Natural killer cell (primary cell): ENCODE measurements around the gene MRGPRG. TPM values are rescaled to one million over a fixed set of nuclear protein-coding genes. Genes with fewer than 3 reads are reported as not detected.

Experiments used
- ATAC-seq, 3 donors: fragments of 150-1000 bp in 2 of 3; fragments of 200-7000 bp in 1 of 3; cut with Tn5 transposase; 1 replicate in 1 of 3; 2 replicates in 2 of 3; pipeline ENCODE4 v1.10.0; 2021; ENCODE audit warnings: mild to moderate bottlenecking in 2 of 3, moderate library complexity in 2 of 3
- DNase-seq, 2 donors: peaks; one replicate each; pipeline versions ENCODE4 v3.0.0 to v3.0.0-alpha.2; 2013 to 2021; ENCODE audit warnings: mixed read lengths in 1 of 2
- H3K27ac ChIP-seq: one replicate; pipeline ENCODE4 v1.5.1; 2013; ENCODE audit warnings: mild to moderate bottlenecking, low read length
- H3K27me3 ChIP-seq: one replicate; pipeline ENCODE4 v1.6.1; 2013; ENCODE audit warnings: low read length; ENCODE audit not compliant: control insufficient read depth, insufficient read depth
- H3K36me3 ChIP-seq: one replicate; pipeline ENCODE4 v1.6.1; 2013; ENCODE audit warnings: low read length; ENCODE audit not compliant: control insufficient read depth, insufficient read depth
- H3K4me1 ChIP-seq: one replicate; pipeline ENCODE4 v1.6.1; 2013; ENCODE audit warnings: low read length; ENCODE audit not compliant: control insufficient read depth, insufficient read depth
- H3K4me3 ChIP-seq: one replicate; pipeline ENCODE4 v1.5.1; 2013; ENCODE audit warnings: low read length
- H3K9me3 ChIP-seq: one replicate; pipeline ENCODE4 v1.6.1; 2013; ENCODE audit warnings: low read length; ENCODE audit not compliant: control insufficient read depth, insufficient read depth
- H3K27ac Mint-ChIP-seq, 2 donors: one replicate each; pipeline ENCODE4 v1.8.0; 2022; ENCODE audit warnings: mild to moderate bottlenecking in 2 of 2, mixed read lengths in 2 of 2, moderate library complexity in 1 of 2
- H3K27me3 Mint-ChIP-seq, 2 donors: one replicate each; pipeline ENCODE4 v1.8.0; 2022; ENCODE audit warnings: low read depth in 2 of 2, mixed read lengths in 2 of 2
- H3K36me3 Mint-ChIP-seq: one replicate; pipeline ENCODE4 v1.8.0; 2022; ENCODE audit warnings: mixed read lengths
- H3K4me1 Mint-ChIP-seq, 2 donors: one replicate each; pipeline ENCODE4 v1.8.0; 2022; ENCODE audit warnings: mixed read lengths in 2 of 2
- H3K4me3 Mint-ChIP-seq: one replicate; pipeline ENCODE4 v1.8.0; 2022; ENCODE audit warnings: mild to moderate bottlenecking, moderate library complexity, mixed read lengths
- H3K9me3 Mint-ChIP-seq, 2 donors: one replicate each; pipeline ENCODE4 v1.8.0; 2022; ENCODE audit warnings: mixed read lengths in 2 of 2
- WGBS: methylation state at CpG from one replicate; pipeline ENCODE4 v1.1.7; 2013; ENCODE audit warnings: missing lambda C conversion rate; ENCODE audit not compliant: insufficient coverage; 5-methylcytosine and 5-hydroxymethylcytosine counted together
- intact Hi-C: fragments of 100-400 bp; cut with micrococcal nuclease; formaldehyde crosslinking; loops from one replicate; pipeline ENCODE4 v1.14.2; 2022
- total RNA-seq, 4 donors: library from RNA; stranded (reverse); fragments of 120-200 nt in 1 of 4; gene quantifications; one replicate each; pipeline versions ENCODE4 v1.2.3 to v1.2.4, GENCODE V29; 2013 to 2022
- TF ChIP-seq, protein P1 (sequence below): fragments of 200-600 bp; IDR thresholded peaks from one replicate; pipeline ENCODE4 v1.8.0; 2022; ENCODE audit warnings: antibody characterized with exemption

Gene MRGPRG
- total RNA-seq, 3 donors from 2014 or later (not counting 1 experiment from before 2014, with no cell fraction given), result not detected

DNA sequence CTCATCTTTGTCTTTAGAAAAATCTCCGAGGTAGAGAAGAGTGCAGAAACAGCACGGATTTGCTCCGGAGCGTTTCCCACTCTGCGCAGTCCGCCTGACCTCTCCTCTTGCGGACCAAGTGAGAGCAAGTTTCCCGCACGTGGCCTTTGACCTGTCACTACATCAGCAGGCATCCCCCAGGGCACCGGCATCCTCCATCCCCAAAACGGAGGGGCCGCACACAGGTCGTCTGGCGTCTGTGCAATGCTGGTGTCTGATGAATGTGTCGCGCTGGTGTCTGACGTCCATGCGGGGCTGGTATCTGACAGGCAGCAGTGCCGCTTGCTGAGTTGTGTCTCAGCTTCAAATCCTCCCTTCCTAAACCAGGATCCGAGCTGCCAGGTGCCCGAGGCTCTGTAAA is 14.3 kb upstream of the MRGPRG start:
- Histone ChIP-seq H3K9me3 (no peaks in the 10 kb centered on the region), H3K4me3 (no peak overlapping the region), H3K36me3 (no peaks in the 10 kb centered on the region), H3K27ac (no peak overlapping the region), H3K27me3 (no peaks in the 10 kb centered on the region), H3K4me1 (no peaks in the 10 kb centered on the region)
- ATAC-seq (no peak), DNase-seq (no peak)
- Mint-ChIP-seq H3K36me3 (no peaks in the 10 kb centered on the region), H3K4me3 (no peak overlapping the region), H3K4me1 (no peaks in the 10 kb centered on the region), H3K9me3 (no peaks in the 10 kb centered on the region), H3K27me3 (peaks cover 15 to 17% of the 10 kb centered on the region in 2 donors), H3K27ac (no peak overlapping the region)
- 93% methylated on average over 21 of the region's 21 CpGs for WGBS
- intact Hi-C loops, result no loop called here
- TF ChIP-seq, protein P1, sequence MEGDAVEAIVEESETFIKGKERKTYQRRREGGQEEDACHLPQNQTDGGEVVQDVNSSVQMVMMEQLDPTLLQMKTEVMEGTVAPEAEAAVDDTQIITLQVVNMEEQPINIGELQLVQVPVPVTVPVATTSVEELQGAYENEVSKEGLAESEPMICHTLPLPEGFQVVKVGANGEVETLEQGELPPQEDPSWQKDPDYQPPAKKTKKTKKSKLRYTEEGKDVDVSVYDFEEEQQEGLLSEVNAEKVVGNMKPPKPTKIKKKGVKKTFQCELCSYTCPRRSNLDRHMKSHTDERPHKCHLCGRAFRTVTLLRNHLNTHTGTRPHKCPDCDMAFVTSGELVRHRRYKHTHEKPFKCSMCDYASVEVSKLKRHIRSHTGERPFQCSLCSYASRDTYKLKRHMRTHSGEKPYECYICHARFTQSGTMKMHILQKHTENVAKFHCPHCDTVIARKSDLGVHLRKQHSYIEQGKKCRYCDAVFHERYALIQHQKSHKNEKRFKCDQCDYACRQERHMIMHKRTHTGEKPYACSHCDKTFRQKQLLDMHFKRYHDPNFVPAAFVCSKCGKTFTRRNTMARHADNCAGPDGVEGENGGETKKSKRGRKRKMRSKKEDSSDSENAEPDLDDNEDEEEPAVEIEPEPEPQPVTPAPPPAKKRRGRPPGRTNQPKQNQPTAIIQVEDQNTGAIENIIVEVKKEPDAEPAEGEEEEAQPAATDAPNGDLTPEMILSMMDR, result no peak

DNA sequence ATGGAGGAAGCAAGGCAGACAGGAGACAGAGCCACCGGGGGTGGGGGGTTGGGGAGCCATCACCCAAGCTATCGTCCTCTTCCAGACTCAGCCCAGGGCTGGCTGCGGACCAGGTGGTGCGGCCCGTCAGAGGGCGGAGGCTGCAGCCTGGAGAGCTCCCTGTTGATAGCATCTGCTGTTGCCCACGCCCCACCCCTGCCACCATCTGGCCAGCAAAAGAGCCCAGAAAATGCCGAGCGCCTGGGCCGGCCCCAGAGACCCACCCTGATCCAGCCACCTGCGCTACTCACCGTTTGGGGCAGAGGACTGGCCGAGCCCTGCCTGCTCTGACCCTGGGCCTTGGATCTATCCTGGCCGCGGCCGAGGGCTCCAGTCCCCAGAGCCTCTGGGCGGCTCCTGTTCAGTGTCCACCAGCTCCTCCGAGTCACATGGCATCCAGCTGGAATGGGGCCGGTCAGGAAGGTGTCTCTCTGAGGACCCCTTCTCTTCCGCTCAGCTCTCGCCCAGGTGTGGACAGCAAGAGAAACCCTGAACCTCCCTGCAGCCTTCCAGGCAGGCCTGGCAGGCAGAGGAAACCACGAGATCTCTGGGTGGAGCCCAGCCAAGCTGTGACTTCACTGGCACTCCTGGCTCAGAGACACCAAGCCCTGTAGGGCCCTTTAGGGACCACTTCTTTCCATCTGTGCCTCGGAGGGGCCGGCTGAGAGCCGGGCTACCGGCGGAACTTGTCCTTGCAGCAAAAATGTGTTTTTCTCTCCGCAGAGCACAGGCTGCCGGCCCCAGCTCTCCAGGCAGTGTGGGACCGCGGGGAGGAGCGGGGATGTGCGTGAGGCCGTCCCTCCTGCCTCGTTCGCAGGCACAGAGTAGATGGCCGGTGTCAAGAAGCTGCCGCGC is 13.5 kb upstream of the MRGPRG start, which contains the start of gene MRGPRE:
TSS of gene MRGPRE (minus strand) at position 567 of the 894 bp plus-strand sequence. CDS start 3,618 bp downstream, outside the sequence.
- Histone ChIP-seq H3K27me3 (no peaks in the 10 kb centered on the region), H3K36me3 (no peaks in the 10 kb centered on the region), H3K4me1 (no peaks in the 10 kb centered on the region), H3K9me3 (no peaks in the 10 kb centered on the region), H3K27ac (no peak within 1 kb of the TSS), H3K4me3 (no peak within 1 kb of the TSS)
- Mint-ChIP-seq H3K4me1 (no peaks in the 10 kb centered on the region), H3K27me3 (peaks cover 15 to 17% of the 10 kb centered on the region in 2 donors), H3K27ac (no peak within 1 kb of the TSS), H3K36me3 (no peaks in the 10 kb centered on the region), H3K9me3 (no peaks in the 10 kb centered on the region), H3K4me3 (no peak within 1 kb of the TSS)
- WGBS, result 85% methylated on average over 39 of the region's 39 CpGs
- intact Hi-C loops, result no loop called here
- TF ChIP-seq, protein P1, result no peak
- DNase-seq (no peak), ATAC-seq (no peak)

- DNase-seq (no peak), ATAC-seq (no peak)
- Histone ChIP-seq H3K4me1 (no peaks in the 10 kb centered on the region), H3K27ac (no peak overlapping the region), H3K36me3 (no peaks in the 10 kb centered on the region), H3K4me3 (no peak overlapping the region), H3K9me3 (no peaks in the 10 kb centered on the region), H3K27me3 (no peaks in the 10 kb centered on the region)
- no peak overlapping the region for H3K27ac Mint-ChIP-seq
- no peak overlapping the region for H3K4me3 Mint-ChIP-seq
- TF ChIP-seq, protein P1, result no peak
- H3K4me1 Mint-ChIP-seq, result no peaks in the 10 kb centered on the region
- peaks cover 15 to 17% of the 10 kb centered on the region in 2 donors for H3K27me3 Mint-ChIP-seq
- H3K36me3 Mint-ChIP-seq, result no peaks in the 10 kb centered on the region
- intact Hi-C loops, result no loop called here
- WGBS, result 84% methylated on average over 6 of the region's 6 CpGs
- H3K9me3 Mint-ChIP-seq, result no peaks in the 10 kb centered on the region
These were observed 12.9 kb upstream of the MRGPRG start for GRCh38 chr11:3231550-3231850.
